ENCODE results near the gene CEP57.
"Not testable (repeated sequence)": the region's sequence is repeated elsewhere in the genome, so short reads cannot be mapped to it uniquely, and the experiment has no call there.

Gene CEP57

DNA sequence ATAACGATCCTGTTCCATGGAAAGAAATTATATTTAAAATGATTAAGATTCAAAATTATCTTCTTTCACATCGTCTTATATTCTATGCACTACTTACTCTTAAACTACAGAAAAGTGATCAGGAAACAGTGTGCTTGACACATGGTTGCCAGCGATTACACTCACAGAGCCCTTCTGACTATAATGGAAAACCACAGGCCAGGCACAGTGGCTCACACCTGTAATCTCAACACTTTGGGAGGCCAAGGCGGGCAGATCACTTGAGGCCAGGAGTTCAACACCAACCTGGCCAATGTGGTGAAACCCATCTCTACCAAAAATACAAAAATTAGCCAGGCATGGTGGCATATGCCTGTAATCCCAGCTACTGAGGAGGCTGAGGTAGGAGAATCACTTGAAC lies 69.7 kb downstream of the CEP57 start:
- not testable (repeated sequence) for DNase-seq (ENCODE audit: low spot score)

DNA sequence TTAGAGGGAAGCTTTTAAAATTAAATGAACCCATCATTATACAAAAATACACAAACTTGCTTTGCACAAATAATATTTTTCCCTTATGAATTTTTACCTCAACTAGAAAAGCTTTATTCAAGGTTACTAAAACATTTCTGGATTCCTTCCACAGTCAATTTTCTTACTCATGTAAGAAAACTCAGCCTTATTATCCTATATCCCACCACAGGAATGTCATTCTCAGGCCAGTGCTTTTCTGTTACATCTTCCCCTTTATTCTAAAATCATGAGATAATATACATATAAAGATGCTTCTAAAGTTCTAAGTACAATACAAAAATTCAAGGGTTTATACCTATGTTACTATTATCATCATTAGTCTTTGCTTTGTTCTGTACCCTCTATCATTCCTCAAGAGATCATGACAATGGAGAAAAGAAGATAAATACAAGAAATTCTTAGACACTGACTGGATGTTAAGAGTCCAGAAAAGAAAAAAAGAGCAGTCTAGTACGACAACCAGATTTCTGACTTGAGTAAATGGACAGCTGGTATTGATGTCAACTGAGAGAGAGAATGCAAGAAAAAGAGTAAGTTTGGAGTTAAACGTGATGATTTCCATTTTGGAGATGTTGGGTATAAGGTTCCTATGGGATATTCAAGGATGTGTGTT lies 73.3 kb downstream of the CEP57 start:
- no peak for DNase-seq (ENCODE audit: low spot score)

DNA sequence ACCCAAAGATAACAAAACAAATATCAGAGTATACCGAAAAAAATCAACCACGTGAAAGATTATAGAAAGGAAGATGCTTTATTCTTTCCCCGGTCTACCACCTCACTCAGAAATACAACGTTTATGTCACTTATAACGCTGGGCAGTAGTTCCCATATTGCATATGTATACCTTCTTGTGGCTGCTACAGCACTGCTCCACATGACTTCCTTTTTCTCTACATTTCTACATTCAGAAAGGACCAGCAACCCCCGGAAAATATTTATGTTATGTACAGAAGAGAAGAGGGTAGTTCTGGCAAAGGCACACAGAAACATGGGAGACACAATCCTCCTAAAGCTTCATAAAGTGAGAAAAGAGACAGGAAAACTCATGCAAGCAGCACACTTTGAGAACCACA lies 76.8 kb downstream of the CEP57 start:
- DNase-seq (ENCODE audit: low spot score), result no peak

DNA sequence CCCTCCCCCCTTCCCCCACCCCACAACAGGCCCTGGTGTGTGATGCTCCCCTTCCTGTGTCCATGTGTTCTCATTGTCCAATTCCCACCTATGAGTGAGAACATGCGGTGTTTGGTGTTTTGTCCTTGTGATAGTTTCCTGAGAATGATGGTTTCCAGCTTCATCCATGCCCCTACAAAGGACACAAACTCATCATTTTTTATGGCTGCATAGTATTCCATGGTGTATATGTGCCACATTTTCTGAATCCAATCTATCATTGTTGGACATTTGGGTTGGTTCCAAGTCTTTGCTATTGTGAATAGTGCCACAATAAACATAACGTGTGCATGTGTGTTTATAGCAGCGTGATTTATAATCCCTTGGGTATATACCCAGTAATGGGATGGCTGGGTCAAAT lies 80.6 kb downstream of the CEP57 start:
- not testable (repeated sequence) for DNase-seq (ENCODE audit: low spot score)

DNA sequence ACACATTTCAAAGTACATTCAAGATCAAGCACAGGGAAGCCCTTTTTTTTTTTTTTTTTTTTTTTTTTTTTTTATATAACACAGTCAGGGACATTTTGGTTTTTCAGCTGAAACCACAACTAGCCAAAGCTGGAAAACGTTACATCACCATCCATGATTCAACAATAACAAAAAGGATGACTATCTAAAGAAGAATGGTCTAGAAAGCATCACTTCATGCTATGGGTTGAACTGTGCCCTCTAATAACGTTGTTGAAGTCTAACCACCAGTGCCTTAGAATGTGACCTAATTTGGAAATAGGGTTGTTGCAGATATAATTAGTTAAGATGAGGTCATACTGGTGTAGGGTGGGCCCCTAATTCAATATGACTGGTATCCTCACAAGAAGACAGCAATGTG lies 87.0 kb downstream of the CEP57 start:
- peak; percentile 50 for DNase-seq (ENCODE audit: low spot score)
